Nephron progenitor cell (in vitro differentiated cells): ENCODE results near the gene ZNF593OS.

Experiments used
- DNase-seq: peaks from one replicate; pipeline ENCODE4 v3.0.0; 2021
- H3K27ac Mint-ChIP-seq: 2 replicates; pipeline ENCODE4 v1.8.0; 2021; ENCODE audit warnings: mild to moderate bottlenecking, moderate library complexity, mixed read lengths
- H3K27me3 Mint-ChIP-seq: 2 replicates; pipeline ENCODE4 v1.8.0; 2021; ENCODE audit warnings: mild to moderate bottlenecking, low read depth, mixed read lengths; ENCODE audit not compliant: poor library complexity
- H3K36me3 Mint-ChIP-seq: 2 replicates; pipeline ENCODE4 v1.8.0; 2021; ENCODE audit warnings: low read depth, mixed read lengths
- H3K4me1 Mint-ChIP-seq: 2 replicates; pipeline ENCODE4 v1.8.0; 2021; ENCODE audit warnings: mixed read lengths
- H3K4me3 Mint-ChIP-seq: 2 replicates; pipeline ENCODE4 v1.8.0; 2021; ENCODE audit warnings: mild to moderate bottlenecking, moderate library complexity, mixed read lengths
- H3K9me3 Mint-ChIP-seq: 2 replicates; pipeline ENCODE4 v1.8.0; 2021; ENCODE audit warnings: mild to moderate bottlenecking, moderate library complexity, mixed read lengths
- CTCF ChIP-seq: fragments of 200-600 bp; sonication (generic); IDR thresholded peaks from 2 replicates; pipeline ENCODE4 v1.5.0; 2021; ENCODE audit warnings: antibody characterized with exemption

ZNF593OS gene

GRCh38 chr1:26154750-26155149 is 16.9 kb downstream of the ZNF593OS start:
- H3K36me3 Mint-ChIP-seq = no peaks in the 10 kb centered on the region
- H3K27ac Mint-ChIP-seq = no peak overlapping the region
- H3K4me3 Mint-ChIP-seq = peak overlapping the region; percentile 64
- TF ChIP-seq CTCF = no peak
- no peak for DNase-seq
- peaks cover 9% of the 10 kb centered on the region for H3K27me3 Mint-ChIP-seq
- H3K4me1 Mint-ChIP-seq = peaks cover 65% of the 10 kb centered on the region
- H3K9me3 Mint-ChIP-seq = no peaks in the 10 kb centered on the region

GRCh38 chr1:26153966-26154532 is 17.6 kb downstream of the ZNF593OS start:
- H3K4me3 Mint-ChIP-seq = no peak overlapping the region
- no peak overlapping the region for H3K27ac Mint-ChIP-seq
- TF ChIP-seq CTCF = no peak
- peaks cover 58% of the 10 kb centered on the region for H3K4me1 Mint-ChIP-seq
- H3K27me3 Mint-ChIP-seq = peaks cover 9% of the 10 kb centered on the region
- no peaks in the 10 kb centered on the region for H3K36me3 Mint-ChIP-seq
- no peaks in the 10 kb centered on the region for H3K9me3 Mint-ChIP-seq
- no peak for DNase-seq

GRCh38 chr1:26148887-26149286 is 22.7 kb downstream of the ZNF593OS start:
- Mint-ChIP-seq H3K36me3 (no peaks in the 10 kb centered on the region), H3K27ac (no peak overlapping the region), H3K9me3 (no peaks in the 10 kb centered on the region), H3K4me3 (no peak overlapping the region), H3K27me3 (peaks cover 16% of the 10 kb centered on the region), H3K4me1 (peaks cover 23% of the 10 kb centered on the region)
- DNase-seq = no peak
- no peak for TF ChIP-seq CTCF

- TF ChIP-seq CTCF = no peak
- Mint-ChIP-seq H3K27me3 (peaks cover 25% of the 10 kb centered on the region), H3K9me3 (no peaks in the 10 kb centered on the region), H3K27ac (no peak overlapping the region), H3K4me3 (no peak overlapping the region), H3K4me1 (peaks cover 11% of the 10 kb centered on the region), H3K36me3 (no peaks in the 10 kb centered on the region)
- no peak for DNase-seq
Observed at GRCh38 chr1:26145960-26146294, 25.7 kb downstream of the ZNF593OS start.

- peak; percentile 80 for DNase-seq
- H3K27ac Mint-ChIP-seq = no peak overlapping the region
- H3K4me1 Mint-ChIP-seq = peaks cover 11% of the 10 kb centered on the region
- peak; percentile 75 for TF ChIP-seq CTCF
- H3K36me3 Mint-ChIP-seq = no peaks in the 10 kb centered on the region
- H3K27me3 Mint-ChIP-seq = peaks cover 25% of the 10 kb centered on the region
- H3K4me3 Mint-ChIP-seq = no peak overlapping the region
- H3K9me3 Mint-ChIP-seq = no peaks in the 10 kb centered on the region
Observed at GRCh38 chr1:26145041-26145959, 26.3 kb downstream of the ZNF593OS start.
